ENCODE measurements around the gene MAP1A. TPM values are rescaled to one million over a fixed set of nuclear protein-coding genes. Genes with fewer than 3 reads are reported as not detected.

Gene MAP1A
- total RNA-seq, 4 donors from 2014 or later: 5.9 to 27.6 (median 12.8) TPM

- H3K27me3 ChIP-seq: no peaks in the 10 kb centered on the region
- intact Hi-C loops (cut with DNase I; ENCODE audit: low total_unique reads): no loop called here
- DNase-seq: no peak
- no peaks in the 10 kb centered on the region for H3K36me3 ChIP-seq
- H3K9me3 ChIP-seq: no peaks in the 10 kb centered on the region
- H3K4me1 ChIP-seq: no peaks in the 10 kb centered on the region
- no peak overlapping the region for H3K27ac ChIP-seq
- no peak overlapping the region for H3K4me3 ChIP-seq
- TF ChIP-seq CTCF (IDR thresholded peaks at IDR 0.05) (peak; percentile 13 to 40 (median 30)), POLR2A (IDR thresholded peaks at IDR 0.05) (no peak)
Measured at GRCh38 chr15:43483297-43484128, 33.9 kb upstream of the MAP1A start.

GRCh38 chr15:43484455-43484854, 33.0 kb upstream of the MAP1A start:
- H3K36me3 ChIP-seq: no peaks in the 10 kb centered on the region
- H3K4me3 ChIP-seq: no peak overlapping the region
- DNase-seq: no peak
- H3K27ac ChIP-seq: no peak overlapping the region
- intact Hi-C loops (cut with DNase I; ENCODE audit: low total_unique reads): no loop called here
- no peaks in the 10 kb centered on the region for H3K27me3 ChIP-seq
- H3K9me3 ChIP-seq: no peaks in the 10 kb centered on the region
- no peaks in the 10 kb centered on the region for H3K4me1 ChIP-seq
- no peak for TF ChIP-seq CTCF (IDR thresholded peaks at IDR 0.05)
- TF ChIP-seq POLR2A (IDR thresholded peaks at IDR 0.05): no peak

- no peak for DNase-seq
- Histone ChIP-seq H3K4me1 (no peaks in the 10 kb centered on the region), H3K9me3 (no peaks in the 10 kb centered on the region), H3K27me3 (no peaks in the 10 kb centered on the region), H3K27ac (no peak overlapping the region), H3K4me3 (no peak overlapping the region), H3K36me3 (no peaks in the 10 kb centered on the region)
- intact Hi-C loops (cut with DNase I; ENCODE audit: low total_unique reads): no loop called here
- TF ChIP-seq POLR2A (IDR thresholded peaks at IDR 0.05): no peak
- TF ChIP-seq CTCF (IDR thresholded peaks at IDR 0.05): no peak
Measured at GRCh38 chr15:43487271-43487895, 30.0 kb upstream of the MAP1A start.

GRCh38 chr15:43488790-43489189, 28.6 kb upstream of the MAP1A start:
- intact Hi-C loops (cut with DNase I; ENCODE audit: low total_unique reads): no loop called here
- Histone ChIP-seq H3K4me1 (no peaks in the 10 kb centered on the region), H3K4me3 (no peak overlapping the region), H3K27me3 (no peaks in the 10 kb centered on the region), H3K9me3 (no peaks in the 10 kb centered on the region), H3K36me3 (no peaks in the 10 kb centered on the region), H3K27ac (no peak overlapping the region)
- TF ChIP-seq POLR2A (IDR thresholded peaks at IDR 0.05) (no peak), CTCF (IDR thresholded peaks at IDR 0.05) (no peak)
- no peak for DNase-seq

GRCh38 chr15:43489191-43489590, 28.2 kb upstream of the MAP1A start:
- intact Hi-C loops (cut with DNase I; ENCODE audit: low total_unique reads): no loop called here
- DNase-seq: no peak
- TF ChIP-seq POLR2A (IDR thresholded peaks at IDR 0.05) (no peak), CTCF (IDR thresholded peaks at IDR 0.05) (no peak)
- no peaks in the 10 kb centered on the region for H3K9me3 ChIP-seq
- no peaks in the 10 kb centered on the region for H3K4me1 ChIP-seq
- no peaks in the 10 kb centered on the region for H3K27me3 ChIP-seq
- H3K36me3 ChIP-seq: no peaks in the 10 kb centered on the region
- no peak overlapping the region for H3K4me3 ChIP-seq
- H3K27ac ChIP-seq: no peak overlapping the region
